Measurements from ENCODE around the gene RBP2. TPM values are rescaled to one million over a fixed set of nuclear protein-coding genes. Genes with fewer than 3 reads are reported as not detected.

The RBP2 gene
- total RNA-seq, 4 donors from 2014 or later: not detected

DNA sequence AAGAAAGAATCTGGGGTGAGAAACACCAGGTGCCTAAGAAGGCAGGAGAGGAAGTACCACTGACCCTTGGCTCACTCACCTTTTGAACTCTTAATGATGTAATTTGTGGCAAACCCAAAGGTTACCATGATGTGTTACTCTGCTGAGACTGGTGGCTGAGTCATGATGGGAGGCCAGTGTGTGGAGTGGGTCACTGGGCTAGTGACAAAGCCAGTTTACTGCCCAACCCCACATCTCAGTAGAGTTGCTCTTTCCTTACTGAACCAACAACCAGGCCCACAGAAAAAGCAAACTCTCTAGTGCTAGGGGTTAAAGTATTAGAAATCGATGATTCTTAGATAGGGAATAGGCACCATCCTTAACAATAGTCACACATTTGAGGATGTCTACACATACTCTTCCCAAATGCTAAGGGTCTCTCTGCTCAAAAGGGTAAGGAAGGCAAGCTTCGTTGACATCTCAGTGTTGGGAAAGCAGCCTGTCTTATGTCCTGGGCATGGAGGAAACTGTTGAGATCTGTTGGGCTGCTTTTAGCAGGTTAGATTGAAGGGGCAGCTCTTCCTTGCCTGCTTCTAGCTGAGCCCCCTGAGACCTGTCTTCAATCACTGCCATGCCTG lies 3.1 kb downstream of the RBP2 start:
- TF ChIP-seq EP300 (IDR thresholded peaks at IDR 0.05): no peak
- TF ChIP-seq POLR2AphosphoS5 (IDR thresholded peaks at IDR 0.05): no peak
- no peak for TF ChIP-seq CTCF (IDR thresholded peaks at IDR 0.05)
- TF ChIP-seq POLR2A (IDR thresholded peaks at IDR 0.05): no peak
- Histone ChIP-seq H3K9me3 (no peaks in the 10 kb centered on the region), H3K27me3 (no peaks in the 10 kb centered on the region), H3K36me3 (no peaks in the 10 kb centered on the region), H3K4me3 (no peak overlapping the region), H3K4me1 (no peaks in the 10 kb centered on the region), H3K27ac (no peak overlapping the region)
- no peak for ATAC-seq
- 85 to 100% methylated on average over 2 of the region's 2 CpGs for WGBS, 2 donors (ENCODE audit: low coverage in 1 of 2)

DNA sequence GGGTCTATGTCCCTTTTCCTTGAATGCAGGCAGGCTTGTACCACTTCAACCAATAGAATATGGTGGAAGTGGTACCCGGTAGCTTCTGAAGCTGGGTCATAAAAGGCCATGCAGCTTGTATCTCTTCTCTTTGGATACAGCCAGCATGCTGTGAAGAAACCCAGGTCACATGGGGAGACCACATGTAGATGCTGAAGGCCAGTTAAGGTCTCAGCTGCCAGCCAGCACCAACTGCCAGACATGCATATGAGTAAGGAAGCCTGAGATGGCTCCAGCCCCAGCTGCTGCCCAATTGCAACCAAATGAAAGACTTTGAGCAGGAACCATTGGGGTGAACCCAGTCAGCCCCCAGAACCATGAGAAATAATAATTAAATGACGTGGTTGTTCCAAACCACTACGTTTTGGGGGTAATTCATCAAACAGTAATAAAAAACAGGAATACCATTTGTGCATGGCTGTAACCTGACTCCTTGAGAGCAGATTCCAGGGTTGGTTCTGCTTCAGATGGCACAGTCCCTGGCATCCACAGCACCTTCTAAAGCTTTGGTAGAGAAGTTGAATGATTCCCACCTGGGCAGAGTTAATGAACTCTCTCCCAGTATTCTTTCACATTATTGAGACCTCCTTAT lies 3.8 kb downstream of the RBP2 start:
- TF ChIP-seq POLR2A (IDR thresholded peaks at IDR 0.05): no peak
- TF ChIP-seq EP300 (IDR thresholded peaks at IDR 0.05): no peak
- TF ChIP-seq CTCF (IDR thresholded peaks at IDR 0.05): no peak
- TF ChIP-seq POLR2AphosphoS5 (IDR thresholded peaks at IDR 0.05): no peak
- Histone ChIP-seq H3K27ac (no peak overlapping the region), H3K4me1 (no peaks in the 10 kb centered on the region), H3K36me3 (no peaks in the 10 kb centered on the region), H3K4me3 (no peak overlapping the region), H3K27me3 (no peaks in the 10 kb centered on the region), H3K9me3 (no peaks in the 10 kb centered on the region)
- 75 to 83% methylated on average over 1 to 2 of the region's 3 CpGs for whole genome bisulfite sequencing, 2 donors (ENCODE audit: low coverage in 1 of 2)
- no peak for ATAC-seq

GRCh38 chr3:139470199-139470598 lies 6.1 kb downstream of the RBP2 start:
- Histone ChIP-seq H3K4me3 (no peak overlapping the region), H3K4me1 (no peaks in the 10 kb centered on the region), H3K36me3 (no peaks in the 10 kb centered on the region), H3K27me3 (no peaks in the 10 kb centered on the region), H3K27ac (no peak overlapping the region), H3K9me3 (no peaks in the 10 kb centered on the region)
- 87 to 100% methylated on average over 2 of the region's 2 CpGs for WGBS, 2 donors (ENCODE audit: low coverage in 1 of 2)
- TF ChIP-seq POLR2A (IDR thresholded peaks at IDR 0.05): no peak
- TF ChIP-seq EP300 (IDR thresholded peaks at IDR 0.05): no peak
- no peak for TF ChIP-seq CTCF (IDR thresholded peaks at IDR 0.05)
- no peak for TF ChIP-seq POLR2AphosphoS5 (IDR thresholded peaks at IDR 0.05)
- ATAC-seq: no peak

DNA sequence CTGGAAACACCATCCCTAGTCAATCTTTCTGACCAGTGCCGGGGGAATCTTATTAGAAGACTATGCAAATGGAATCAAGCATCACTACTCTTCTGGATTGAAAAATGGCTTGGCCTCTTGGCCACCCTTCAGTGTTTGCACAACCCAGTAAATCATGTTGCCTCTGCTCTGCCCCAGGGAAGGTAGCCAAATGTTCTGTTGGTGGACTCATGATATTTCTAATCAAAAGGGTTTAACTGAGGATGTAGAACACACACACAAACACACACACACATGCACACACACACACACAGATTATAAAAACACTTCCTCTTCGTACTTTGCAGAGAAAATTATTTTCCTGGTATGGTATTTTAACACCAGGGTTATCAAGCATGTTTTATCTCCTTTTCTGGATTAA lies 7.9 kb downstream of the RBP2 start:
- no peak for ATAC-seq
- WGBS, 2 donors (ENCODE audit: low coverage in 1 of 2): 33 to 37% methylated on average over 2 of the region's 2 CpGs
- Histone ChIP-seq H3K27ac (no peak overlapping the region), H3K4me3 (no peak overlapping the region), H3K4me1 (no peaks in the 10 kb centered on the region), H3K36me3 (no peaks in the 10 kb centered on the region), H3K9me3 (no peaks in the 10 kb centered on the region), H3K27me3 (no peaks in the 10 kb centered on the region)
- TF ChIP-seq POLR2AphosphoS5 (IDR thresholded peaks at IDR 0.05) (no peak), POLR2A (IDR thresholded peaks at IDR 0.05) (no peak), CTCF (IDR thresholded peaks at IDR 0.05) (no peak), EP300 (IDR thresholded peaks at IDR 0.05) (no peak)

GRCh38 chr3:139466360-139466759 lies 10.0 kb downstream of the RBP2 start:
- WGBS, 2 donors (ENCODE audit: low coverage in 1 of 2): 90 to 94% methylated on average over 2 to 4 of the region's 5 CpGs
- no peak for ATAC-seq
- no peak overlapping the region for H3K4me3 ChIP-seq

More at GRCh38 chr3:139466360-139466759, 10.0 kb downstream of the RBP2 start:
- H3K4me1 ChIP-seq: no peaks in the 10 kb centered on the region
- H3K27ac ChIP-seq: no peak overlapping the region
- H3K27me3 ChIP-seq: no peaks in the 10 kb centered on the region
- H3K9me3 ChIP-seq: no peaks in the 10 kb centered on the region
- TF ChIP-seq EP300 (IDR thresholded peaks at IDR 0.05) (no peak), POLR2AphosphoS5 (IDR thresholded peaks at IDR 0.05) (no peak), CTCF (IDR thresholded peaks at IDR 0.05) (no peak), POLR2A (IDR thresholded peaks at IDR 0.05) (no peak)
- H3K36me3 ChIP-seq: no peaks in the 10 kb centered on the region
